Measurements from ENCODE around the gene PCDH9.

DNA sequence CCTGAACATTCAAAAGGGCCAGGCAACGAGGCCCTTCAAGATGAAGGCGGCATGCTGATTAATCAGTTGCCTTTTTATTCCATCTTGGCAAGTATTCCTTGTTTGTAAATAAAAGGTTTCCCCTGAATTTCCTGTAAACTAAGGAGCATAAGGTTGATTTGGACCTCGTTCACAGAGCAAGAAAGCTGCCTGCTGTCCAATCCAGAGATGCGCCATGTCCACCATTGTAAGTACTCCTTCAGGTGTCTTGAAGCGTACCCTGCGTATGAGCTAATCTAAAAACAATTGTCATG lies 884.7 kb downstream of the PCDH9 start:
- TF ChIP-seq, protein P1, sequence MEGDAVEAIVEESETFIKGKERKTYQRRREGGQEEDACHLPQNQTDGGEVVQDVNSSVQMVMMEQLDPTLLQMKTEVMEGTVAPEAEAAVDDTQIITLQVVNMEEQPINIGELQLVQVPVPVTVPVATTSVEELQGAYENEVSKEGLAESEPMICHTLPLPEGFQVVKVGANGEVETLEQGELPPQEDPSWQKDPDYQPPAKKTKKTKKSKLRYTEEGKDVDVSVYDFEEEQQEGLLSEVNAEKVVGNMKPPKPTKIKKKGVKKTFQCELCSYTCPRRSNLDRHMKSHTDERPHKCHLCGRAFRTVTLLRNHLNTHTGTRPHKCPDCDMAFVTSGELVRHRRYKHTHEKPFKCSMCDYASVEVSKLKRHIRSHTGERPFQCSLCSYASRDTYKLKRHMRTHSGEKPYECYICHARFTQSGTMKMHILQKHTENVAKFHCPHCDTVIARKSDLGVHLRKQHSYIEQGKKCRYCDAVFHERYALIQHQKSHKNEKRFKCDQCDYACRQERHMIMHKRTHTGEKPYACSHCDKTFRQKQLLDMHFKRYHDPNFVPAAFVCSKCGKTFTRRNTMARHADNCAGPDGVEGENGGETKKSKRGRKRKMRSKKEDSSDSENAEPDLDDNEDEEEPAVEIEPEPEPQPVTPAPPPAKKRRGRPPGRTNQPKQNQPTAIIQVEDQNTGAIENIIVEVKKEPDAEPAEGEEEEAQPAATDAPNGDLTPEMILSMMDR (IDR thresholded peaks at IDR 0.05): no peak
- TF ChIP-seq POLR2A (IDR thresholded peaks at IDR 0.05): no peak

All from Peyer's patch (tissue), 4 donors.